HT-29 (cell line): ENCODE measurements around the gene STEAP3. TPM values are rescaled to one million over a fixed set of nuclear protein-coding genes. Genes with fewer than 3 reads are reported as not detected.
A peak's percentile ranks its signal among the peaks of the same experiment; 100 is the strongest.
"Not testable (repeated sequence)": the region's sequence is repeated elsewhere in the genome, so short reads cannot be mapped to it uniquely, and the experiment has no call there.

Experiments used
- DNase-seq: peaks from one replicate; pipeline ENCODE4 v3.0.0-alpha.2; 2015; ENCODE audit warnings: low spot score
- total RNA-seq: library from RNA; depleted of rRNA; stranded (reverse); fragments of >200 nt; shearing (Covaris generic); gene quantifications from 2 replicates; pipeline ENCODE4 v1.2.3, GENCODE V29; 2014

Gene STEAP3
- total RNA-seq, 1 experiment from 2014 or later: 9.3 TPM

DNA sequence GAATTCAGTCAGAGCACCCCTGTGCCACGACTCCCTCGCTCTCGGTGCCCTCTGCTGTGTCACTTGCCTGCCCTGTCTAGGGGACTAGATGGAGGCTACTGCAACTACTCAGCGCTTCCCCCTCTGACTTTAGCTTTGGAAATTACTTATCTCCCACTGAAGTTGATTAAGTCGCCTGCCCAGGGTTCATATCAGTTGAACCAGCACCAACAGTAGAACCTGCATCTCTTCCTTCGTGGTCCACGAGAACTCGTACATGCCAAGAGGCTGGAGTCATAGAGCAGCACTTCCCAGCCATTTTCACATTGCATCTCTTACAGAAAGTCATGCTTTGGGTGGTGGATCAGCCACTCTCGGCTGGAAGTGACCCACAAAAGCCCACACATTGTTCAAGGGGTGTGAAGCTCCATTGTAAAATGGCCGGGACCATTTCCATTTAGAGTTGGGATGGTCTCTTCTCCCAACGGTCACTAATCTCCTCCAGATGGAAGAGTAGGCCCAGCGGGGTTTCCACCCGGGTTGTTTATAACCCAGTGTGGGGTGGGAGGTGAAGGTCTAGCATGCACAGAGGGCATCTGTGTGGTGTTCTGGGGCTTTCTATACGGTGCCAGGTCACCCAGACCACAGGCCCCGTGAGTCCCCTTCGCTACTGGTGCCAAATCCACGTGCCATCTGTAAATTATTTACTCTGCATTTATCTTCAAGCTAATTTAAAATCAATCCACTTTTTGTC lies 38.0 kb downstream of the STEAP3 start:
- DNase-seq: no peak

- DNase-seq: no peak
Observed at GRCh38 chr2:119263025-119263424, 39.4 kb downstream of the STEAP3 start.

- no peak for DNase-seq
Observed at GRCh38 chr2:119263656-119264055, 40.0 kb downstream of the STEAP3 start.

DNA sequence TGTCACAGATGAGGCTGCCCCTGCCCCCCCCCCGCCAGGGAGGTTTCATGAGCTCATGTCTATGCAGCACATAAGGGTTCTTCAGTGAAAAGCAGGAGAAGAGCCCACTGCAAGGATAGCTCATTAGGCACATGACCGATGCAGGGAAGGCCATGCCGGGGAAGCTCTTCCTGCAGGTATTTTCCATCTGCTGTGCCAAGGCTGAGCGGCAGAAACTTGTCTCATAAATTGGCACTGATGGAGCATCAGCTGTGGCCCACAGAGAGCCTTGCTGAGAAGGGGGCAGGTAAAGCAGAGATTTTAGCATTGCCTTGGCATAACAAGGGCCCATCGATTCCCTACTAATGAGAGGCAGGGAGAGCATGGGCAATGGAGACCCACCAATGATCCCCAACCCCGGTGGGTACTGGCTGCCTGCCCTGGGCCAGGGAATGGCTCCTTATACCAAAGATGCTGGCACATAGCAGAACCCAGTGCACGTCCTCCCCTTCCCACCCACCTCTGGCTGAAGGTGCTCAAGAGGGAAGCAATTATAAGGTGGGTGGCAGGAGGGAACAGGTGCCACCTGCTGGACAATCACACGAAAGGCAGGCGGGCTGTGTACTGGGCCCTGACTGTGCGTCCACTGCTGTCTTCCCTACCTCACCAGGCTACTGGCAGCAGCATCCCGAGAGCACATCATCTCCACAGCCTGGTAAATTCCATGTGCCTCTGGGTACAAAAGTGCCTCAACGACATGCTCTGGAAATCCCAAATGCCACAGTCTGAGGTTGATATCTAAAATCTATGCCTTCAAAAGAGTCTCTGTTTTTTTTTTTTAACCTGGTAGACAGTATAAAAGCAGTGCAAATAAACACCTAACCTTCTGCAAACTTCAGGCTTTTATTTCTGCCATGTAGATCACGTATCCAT lies 41.4 kb downstream of the STEAP3 start:
- peak; percentile 68 for DNase-seq

DNA sequence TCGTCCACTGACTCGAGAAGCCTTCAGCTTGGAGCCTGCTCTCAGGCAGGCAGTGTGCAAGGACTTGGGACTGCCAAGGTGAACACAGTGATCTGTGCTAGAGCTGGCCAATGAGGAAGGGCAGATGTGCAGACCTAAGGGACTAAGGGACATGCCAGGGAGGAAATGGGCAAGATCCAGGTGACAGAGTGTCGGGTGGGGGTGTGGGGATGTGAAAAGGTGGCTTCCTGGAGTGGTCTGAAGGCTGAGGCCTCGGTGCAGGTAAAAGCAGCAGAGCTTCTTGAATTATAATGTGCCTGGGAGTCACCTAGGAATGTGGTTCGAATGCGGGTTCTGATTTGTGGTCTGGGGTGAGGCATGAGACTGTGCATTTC lies 42.0 kb downstream of the STEAP3 start:
- DNase-seq: no peak

DNA sequence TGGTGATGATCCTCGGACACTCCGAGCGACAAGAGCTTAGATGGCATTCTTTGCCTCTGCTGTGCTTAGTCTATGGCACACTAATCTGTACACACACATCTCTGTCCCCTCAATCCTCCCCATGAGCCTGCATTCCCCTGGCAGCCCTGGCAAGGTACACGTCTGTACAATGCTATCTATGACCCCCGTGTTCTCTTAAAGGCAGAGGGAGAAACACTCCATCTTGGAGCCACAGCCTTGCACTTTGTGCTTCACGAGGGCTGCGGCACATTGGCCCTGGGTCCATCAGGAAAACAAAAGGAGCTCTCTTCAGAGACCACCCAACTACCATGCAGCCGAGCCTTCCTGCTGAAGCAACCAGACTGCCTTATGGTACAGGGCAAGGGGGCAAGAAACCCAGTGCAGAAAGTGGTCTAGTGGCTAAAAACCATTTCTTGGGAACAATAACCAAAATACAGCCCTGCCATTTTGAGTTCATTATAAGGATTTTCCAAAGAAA lies 42.5 kb downstream of the STEAP3 start:
- DNase-seq: no peak

GRCh38 chr2:119267604-119268003 lies 44.0 kb downstream of the STEAP3 start:
- DNase-seq: no peak

GRCh38 chr2:119276864-119277263 lies 53.2 kb downstream of the STEAP3 start:
- DNase-seq: no peak

- not testable (repeated sequence) for DNase-seq
Observed at GRCh38 chr2:119278385-119278784, 54.8 kb downstream of the STEAP3 start.

GRCh38 chr2:119278946-119279345 lies 55.3 kb downstream of the STEAP3 start:
- no peak for DNase-seq

DNA sequence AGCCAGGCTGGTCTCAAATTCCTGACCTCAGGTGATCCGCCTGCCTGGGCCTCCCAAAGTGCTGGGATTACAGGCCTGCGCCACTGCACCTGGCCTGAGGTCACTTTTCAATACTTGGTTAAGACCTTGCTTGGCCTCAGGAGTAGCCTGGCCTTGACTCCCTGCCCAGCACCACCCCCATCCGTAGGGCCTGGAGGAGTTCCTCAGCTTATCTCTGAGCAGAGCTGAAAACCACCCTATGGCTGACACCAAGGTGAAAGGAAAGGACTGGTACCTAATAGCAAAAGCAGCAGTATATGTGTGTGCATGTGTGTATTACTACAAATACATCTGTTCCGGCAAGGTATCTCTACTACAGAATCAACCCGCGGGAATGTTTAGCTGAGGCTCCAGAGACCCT lies 56.0 kb downstream of the STEAP3 start:
- no peak for DNase-seq

DNA sequence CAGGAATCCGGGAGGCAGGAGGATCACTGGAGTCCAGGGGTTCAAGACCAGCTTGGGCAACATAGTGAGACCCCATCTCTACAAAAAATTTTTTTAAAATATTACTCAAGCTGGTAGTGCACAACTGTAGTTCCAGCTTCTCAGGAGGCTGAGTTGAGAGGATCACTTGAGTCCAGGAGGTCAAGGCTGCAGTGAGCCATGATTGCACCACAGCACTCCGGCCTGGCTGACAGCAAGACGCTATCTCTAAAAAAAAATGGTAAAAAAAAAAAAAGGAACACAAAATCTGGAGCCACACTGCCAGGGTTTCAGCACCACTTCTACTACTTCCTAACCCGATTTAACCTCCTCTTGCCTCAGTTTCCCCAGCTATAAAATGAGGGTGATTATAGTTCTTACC lies 57.0 kb downstream of the STEAP3 start:
- DNase-seq: no peak

- no peak for DNase-seq
Observed at GRCh38 chr2:119282146-119282995, 58.7 kb downstream of the STEAP3 start.

GRCh38 chr2:119282996-119283511 lies 59.4 kb downstream of the STEAP3 start:
- DNase-seq: no peak

GRCh38 chr2:119283873-119284331 lies 60.3 kb downstream of the STEAP3 start:
- DNase-seq: no peak

DNA sequence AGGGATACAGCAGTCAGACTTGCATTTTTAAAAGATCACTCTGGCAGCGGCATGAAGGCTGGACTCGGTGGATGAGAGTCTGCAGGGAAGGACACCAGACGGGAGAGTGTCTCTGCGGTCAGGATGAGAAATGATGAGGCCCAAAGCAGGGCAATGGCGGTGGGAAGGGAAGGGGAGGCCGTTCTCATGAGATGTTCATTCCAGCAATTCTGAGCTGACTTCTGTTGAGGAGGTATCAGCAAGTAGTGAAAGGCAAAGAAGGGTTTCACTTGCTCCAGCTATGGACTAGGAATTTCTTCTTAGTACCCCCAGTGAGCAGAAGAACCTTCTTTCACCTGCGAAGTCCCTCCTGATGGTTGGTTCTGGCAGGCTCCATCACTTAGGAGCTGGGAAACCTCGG lies 63.0 kb downstream of the STEAP3 start:
- DNase-seq: no peak

GRCh38 chr2:119288576-119288975 lies 64.9 kb downstream of the STEAP3 start:
- DNase-seq: no peak

DNA sequence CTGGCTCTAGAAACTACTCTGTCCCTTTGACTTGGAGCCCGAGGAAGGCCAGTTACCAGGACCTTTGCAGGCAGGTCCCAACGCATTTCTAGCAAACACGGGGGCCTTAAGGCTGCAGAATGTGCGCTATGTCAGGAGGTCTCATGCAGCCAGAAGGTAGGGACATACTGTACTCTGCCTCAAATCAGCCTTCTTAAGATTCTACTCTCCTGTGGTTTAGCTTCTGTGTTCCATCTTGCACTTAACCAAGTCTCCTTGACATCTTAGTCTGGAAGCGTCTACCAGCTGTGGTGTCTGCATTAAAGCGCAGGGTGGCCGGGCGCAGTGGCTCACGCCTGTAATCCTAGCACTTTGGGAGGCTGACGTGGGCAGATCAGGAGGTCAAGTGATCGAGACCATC lies 65.5 kb downstream of the STEAP3 start:
- no peak for DNase-seq

GRCh38 chr2:119289642-119290041 lies 66.0 kb downstream of the STEAP3 start:
- DNase-seq: no peak

DNA sequence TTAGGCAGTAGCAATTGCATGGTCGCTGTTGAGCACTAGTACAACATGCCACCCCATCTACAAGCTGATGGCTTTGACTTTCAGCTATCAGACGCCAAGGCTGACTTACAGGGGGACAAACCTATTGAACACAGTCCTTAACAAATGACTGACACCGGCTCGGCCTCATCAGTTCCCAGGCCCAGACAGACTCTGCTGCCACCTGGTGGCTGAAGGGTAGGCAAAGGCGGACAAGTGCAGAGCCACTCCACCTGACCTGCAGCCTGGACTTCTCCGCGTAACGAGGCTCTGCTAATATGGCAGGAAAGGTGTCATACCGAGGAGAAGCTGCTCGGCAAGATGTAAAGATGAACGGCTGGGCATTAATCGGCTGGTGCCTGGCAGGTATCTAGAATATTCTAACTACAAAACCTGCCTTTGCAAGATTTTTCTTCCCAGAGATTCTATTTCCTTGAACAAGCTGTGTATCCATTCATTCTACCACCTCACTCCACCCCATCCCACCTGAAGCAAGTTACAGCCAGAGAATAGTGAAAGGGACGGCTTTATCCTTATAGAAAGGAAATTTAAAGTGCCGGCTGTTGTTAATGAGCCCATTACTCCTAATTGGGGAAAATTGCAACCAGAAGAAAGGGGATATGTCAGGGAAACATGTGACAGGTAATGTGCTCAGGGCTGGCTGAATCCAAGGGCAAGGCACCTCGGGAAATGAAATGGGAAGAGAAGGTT lies 67.4 kb downstream of the STEAP3 start:
- DNase-seq: peak; percentile 92
